ENCODE data around the gene DLG2.
A peak's percentile ranks its signal among the peaks of the same experiment; 100 is the strongest.

DLG2 gene

GRCh38 chr11:84747871-84748270, 879.3 kb downstream of the DLG2 start:
- Histone ChIP-seq H3K4me2 (ENCODE audit: low read length) (no peak overlapping the region), H3K9me2 (ENCODE audit: low read depth, low read length) (no peaks in the 10 kb centered on the region), H3K36me3 (ENCODE audit: insufficient read depth, low read length) (no peaks in the 10 kb centered on the region), H3K27me3 (ENCODE audit: insufficient read depth, low read length) (no peaks in the 10 kb centered on the region), H3K9me3 (ENCODE audit: low read length) (no peaks in the 10 kb centered on the region), H3K9ac (ENCODE audit: low read length) (no peak overlapping the region), H3K4me3 (ENCODE audit: low read depth, low read length, poor library complexity, severe bottlenecking) (no peak overlapping the region), H3F3A (ENCODE audit: insufficient read depth, low read length) (no peaks in the 10 kb centered on the region), H3K79me2 (ENCODE audit: insufficient read depth, low read length) (no peaks in the 10 kb centered on the region), H3K27ac (ENCODE audit: low read depth, low read length, poor library complexity, severe bottlenecking) (peak overlapping the region; percentile 10), H2AFZ (ENCODE audit: low read length) (no peak overlapping the region), H4K20me1 (ENCODE audit: insufficient read depth, low read length) (no peaks in the 10 kb centered on the region), H3K4me1 (ENCODE audit: insufficient read depth, low read length, severe bottlenecking) (no peaks in the 10 kb centered on the region)
- TF ChIP-seq EZH2 (IDR thresholded peaks at IDR 0.05; ENCODE audit: borderline replicate concordance, low read length), result no peak
- no peak for TF ChIP-seq CTCF (IDR thresholded peaks at IDR 0.05; ENCODE audit: low read length)

GRCh38 chr11:84740050-84740449, 887.1 kb downstream of the DLG2 start:
- Histone ChIP-seq H3K9me3 (ENCODE audit: low read length) (no peaks in the 10 kb centered on the region), H3K4me3 (ENCODE audit: low read depth, low read length, poor library complexity, severe bottlenecking) (no peak overlapping the region), H3K9me2 (ENCODE audit: low read depth, low read length) (no peaks in the 10 kb centered on the region), H3K9ac (ENCODE audit: low read length) (no peak overlapping the region), H3K27me3 (ENCODE audit: insufficient read depth, low read length) (no peaks in the 10 kb centered on the region), H3K36me3 (ENCODE audit: insufficient read depth, low read length) (no peaks in the 10 kb centered on the region), H2AFZ (ENCODE audit: low read length) (no peak overlapping the region), H3K79me2 (ENCODE audit: insufficient read depth, low read length) (no peaks in the 10 kb centered on the region), H3F3A (ENCODE audit: insufficient read depth, low read length) (no peaks in the 10 kb centered on the region), H3K27ac (ENCODE audit: low read depth, low read length, poor library complexity, severe bottlenecking) (no peak overlapping the region), H4K20me1 (ENCODE audit: insufficient read depth, low read length) (no peaks in the 10 kb centered on the region), H3K4me1 (ENCODE audit: insufficient read depth, low read length, severe bottlenecking) (no peaks in the 10 kb centered on the region), H3K4me2 (ENCODE audit: low read length) (no peak overlapping the region)
- no peak for TF ChIP-seq EZH2 (IDR thresholded peaks at IDR 0.05; ENCODE audit: borderline replicate concordance, low read length)
- TF ChIP-seq CTCF (IDR thresholded peaks at IDR 0.05; ENCODE audit: low read length), result no peak

DNA sequence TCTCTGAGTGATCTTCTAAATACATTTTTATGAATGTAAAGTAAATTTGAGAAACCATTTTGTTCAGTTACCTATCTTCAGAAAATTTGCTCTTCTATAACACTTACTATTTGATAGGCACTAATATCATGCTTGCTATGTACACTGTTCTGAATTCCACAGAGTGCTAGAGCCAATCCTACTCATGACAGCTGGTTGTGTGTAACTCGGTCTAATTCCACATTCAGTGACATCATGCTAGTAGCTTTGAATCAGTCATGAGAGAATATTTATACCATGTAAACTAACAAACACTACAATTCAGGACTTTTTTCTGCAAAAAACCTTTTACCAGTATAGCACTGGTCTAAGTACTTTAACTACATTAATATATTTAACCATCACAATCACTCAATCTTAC, 902.9 kb downstream of the DLG2 start:
- Histone ChIP-seq H3K9ac (ENCODE audit: low read length) (no peak overlapping the region), H3K4me3 (ENCODE audit: low read depth, low read length, poor library complexity, severe bottlenecking) (no peak overlapping the region), H3K79me2 (ENCODE audit: insufficient read depth, low read length) (no peaks in the 10 kb centered on the region), H3K9me2 (ENCODE audit: low read depth, low read length) (no peaks in the 10 kb centered on the region), H3K27ac (ENCODE audit: low read depth, low read length, poor library complexity, severe bottlenecking) (no peak overlapping the region), H3K36me3 (ENCODE audit: insufficient read depth, low read length) (no peaks in the 10 kb centered on the region), H3K4me1 (ENCODE audit: insufficient read depth, low read length, severe bottlenecking) (peaks cover 17% of the 10 kb centered on the region), H3F3A (ENCODE audit: insufficient read depth, low read length) (no peaks in the 10 kb centered on the region), H4K20me1 (ENCODE audit: insufficient read depth, low read length) (no peaks in the 10 kb centered on the region), H2AFZ (ENCODE audit: low read length) (no peak overlapping the region), H3K4me2 (ENCODE audit: low read length) (no peak overlapping the region), H3K27me3 (ENCODE audit: insufficient read depth, low read length) (no peaks in the 10 kb centered on the region), H3K9me3 (ENCODE audit: low read length) (no peaks in the 10 kb centered on the region)
- TF ChIP-seq CTCF (IDR thresholded peaks at IDR 0.05; ENCODE audit: low read length) (no peak), EZH2 (IDR thresholded peaks at IDR 0.05; ENCODE audit: borderline replicate concordance, low read length) (no peak)

Data from OCI-LY1 (cell line).